HG03575 (cell line): ENCODE results near the gene JAKMIP2.
A peak's percentile ranks its signal among the peaks of the same experiment; 100 is the strongest.
"Not testable (repeated sequence)": the region's sequence is repeated elsewhere in the genome, so short reads cannot be mapped to it uniquely, and the experiment has no call there.

ENCODE experiments used
- ATAC-seq: cut with Tn5 transposase; IDR thresholded peaks from one replicate; pipeline ENCODE4 v1.9.1; 2021; ENCODE audit not compliant: unreplicated experiment, insufficient number of reproducible peaks, low FRiP score; ENCODE audit errors: extremely low read depth

Gene JAKMIP2

DNA sequence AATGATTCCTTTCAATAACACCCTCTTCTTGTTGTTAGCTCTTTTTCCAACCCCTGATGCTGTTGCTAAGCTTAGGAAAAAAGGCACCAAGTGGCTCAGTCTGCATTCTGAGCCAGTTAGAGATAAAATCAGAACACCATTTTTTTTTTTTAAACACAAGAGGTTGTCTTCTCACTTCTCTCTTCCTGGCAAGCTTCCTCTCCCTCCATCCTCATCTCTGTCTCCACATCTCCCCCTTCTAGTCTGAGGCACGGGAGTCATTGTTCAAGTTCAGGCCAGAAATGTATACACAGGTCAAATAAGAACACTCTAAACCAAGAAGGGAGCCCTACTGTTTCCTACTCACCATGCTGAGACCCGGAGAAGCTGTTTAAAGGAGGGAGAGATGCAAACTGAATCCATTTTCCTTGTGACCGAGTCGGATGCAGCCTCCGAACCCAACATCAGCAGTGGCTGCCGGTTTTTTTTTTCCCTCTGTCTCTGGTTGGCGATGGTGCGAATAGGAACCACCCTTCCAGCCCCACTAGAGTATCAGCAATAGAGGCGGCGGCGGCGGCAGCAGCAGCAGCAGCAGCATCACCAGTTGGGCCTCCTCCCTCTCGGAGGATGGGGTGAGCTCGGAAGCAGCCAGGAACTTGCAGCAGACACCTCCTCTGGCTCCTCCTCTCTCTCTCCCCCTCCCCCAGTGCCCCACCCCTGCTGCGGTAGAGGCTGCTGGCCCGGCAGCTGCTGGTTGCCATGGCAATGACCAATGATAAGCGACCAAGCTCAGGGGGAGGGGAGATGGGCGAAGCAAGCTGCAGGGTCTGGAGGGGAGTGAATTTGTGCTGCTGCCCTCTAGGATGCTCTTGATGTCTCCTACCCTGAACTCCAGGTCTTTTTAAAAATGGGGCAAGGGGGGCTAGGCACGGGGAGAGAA, at the start of gene JAKMIP2:
TSS of gene JAKMIP2 (minus strand) at position 619 of the 919 bp plus-strand sequence. CDS start 110,922 bp downstream, outside the sequence.
- ATAC-seq, result peak; percentile 72

GRCh38 chr5:147831465-147831864, 48.9 kb upstream of the JAKMIP2 start, which contains the start of gene SPINK1:
Gene SPINK1, minus strand, starts transcription at chr5:147831671. Its CDS starts 94 bp downstream, at chr5:147831577.
- no peak for ATAC-seq

GRCh38 chr5:147830035-147830434, 47.5 kb upstream of the JAKMIP2 start:
- ATAC-seq, result no peak

DNA sequence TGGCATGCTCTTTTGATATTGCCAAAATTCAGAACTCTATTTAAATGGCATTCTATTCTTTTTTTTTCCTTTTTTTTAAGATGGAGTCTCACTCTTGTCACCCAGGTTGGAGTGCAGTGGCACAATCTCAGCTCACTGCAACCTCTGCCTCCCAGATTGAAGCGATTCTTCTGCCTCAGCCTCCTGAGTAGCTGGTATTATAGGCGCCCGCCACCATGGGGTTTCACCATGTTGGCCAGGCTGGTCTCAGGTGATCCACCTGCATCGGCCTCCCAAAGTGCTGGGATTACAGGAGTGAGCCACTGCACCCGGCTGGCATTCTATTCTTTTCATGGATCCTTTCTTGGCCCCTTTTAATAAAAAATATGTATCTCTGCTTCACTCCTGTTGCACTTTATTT, 44.5 kb upstream of the JAKMIP2 start:
- ATAC-seq, result not testable (repeated sequence)

GRCh38 chr5:147826361-147826760, 43.8 kb upstream of the JAKMIP2 start:
- ATAC-seq, result no peak

DNA sequence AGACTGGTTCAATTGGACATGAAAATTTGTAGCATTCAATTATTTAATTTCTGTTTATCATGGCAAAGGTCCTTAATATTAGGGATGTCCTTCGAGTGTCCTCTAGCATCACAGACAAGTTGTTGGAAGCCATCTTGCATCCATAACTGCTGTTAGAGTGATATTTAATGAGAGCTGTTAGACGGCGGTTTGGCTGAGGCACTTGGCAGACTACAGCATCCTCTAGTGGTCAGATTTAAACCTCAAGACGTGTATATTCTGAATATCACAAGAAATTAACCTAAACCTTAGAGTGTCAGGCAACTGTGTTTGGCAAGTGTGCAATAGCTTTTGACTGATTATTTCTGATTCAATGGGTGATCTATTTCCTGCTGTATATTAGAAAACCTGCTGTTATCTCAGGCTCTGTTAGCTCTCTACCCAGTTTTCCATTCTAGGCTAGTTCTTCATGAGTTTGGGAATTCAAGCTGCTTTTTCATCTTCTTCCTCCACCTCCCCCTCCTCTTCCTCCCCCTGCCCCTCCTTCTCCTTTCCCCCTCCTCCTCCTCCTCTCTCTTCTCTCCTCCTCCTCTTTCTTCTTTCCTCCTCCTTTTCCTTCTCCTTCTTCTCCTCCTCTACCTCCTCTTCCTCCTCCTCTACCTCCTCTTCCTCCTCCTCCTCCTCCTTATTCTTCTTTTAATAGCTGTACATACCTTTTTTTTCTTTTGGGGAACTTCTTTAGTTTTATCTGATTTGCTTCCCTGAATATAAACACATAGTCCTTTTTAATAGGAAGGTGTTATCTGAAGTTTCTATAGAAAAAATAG, 40.4 kb upstream of the JAKMIP2 start:
- ATAC-seq, result peak; percentile 82

DNA sequence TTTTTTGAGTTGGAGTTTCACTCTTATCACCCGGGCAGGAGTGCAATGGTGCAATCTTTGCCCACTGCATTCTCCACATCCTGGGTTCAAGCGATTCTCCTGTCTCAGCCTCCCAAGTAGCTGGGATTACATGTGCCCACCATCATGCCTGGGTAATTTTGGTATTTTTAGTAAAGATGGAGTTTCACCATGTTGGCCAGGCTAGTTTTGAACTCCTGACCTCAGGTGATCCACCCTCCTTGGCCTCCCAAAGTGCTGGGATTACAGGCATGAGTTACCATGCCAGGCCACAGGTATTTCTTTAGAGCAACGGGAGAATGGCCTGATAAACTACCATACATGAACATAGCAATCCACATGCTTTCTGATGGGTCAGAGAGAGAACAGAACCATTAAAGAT, 39.7 kb upstream of the JAKMIP2 start:
- ATAC-seq, result not testable (repeated sequence)

GRCh38 chr5:147821766-147822165, 39.2 kb upstream of the JAKMIP2 start:
- ATAC-seq, result no peak

- ATAC-seq, result no peak
These were observed 36.8 kb upstream of the JAKMIP2 start for GRCh38 chr5:147819261-147819770.

GRCh38 chr5:147818290-147818689, 35.8 kb upstream of the JAKMIP2 start:
- ATAC-seq, result no peak

DNA sequence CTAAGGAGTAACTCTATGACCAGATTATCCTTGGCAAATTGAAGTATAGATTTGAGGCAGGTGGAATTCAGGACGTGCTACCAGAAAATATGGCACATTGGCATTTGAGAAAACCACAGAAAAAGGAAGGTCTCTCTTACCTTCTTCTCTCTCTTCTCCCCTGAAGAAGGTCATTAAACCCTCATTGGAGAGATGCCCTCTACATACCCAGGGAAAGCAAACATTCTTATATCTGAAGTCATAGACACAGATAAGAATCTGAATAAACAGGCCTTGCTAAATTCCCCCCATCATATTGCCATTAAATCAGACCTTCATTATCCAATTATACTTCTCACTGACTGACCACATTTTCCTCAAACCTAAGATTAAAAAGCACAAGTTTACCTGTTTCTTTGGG, 31.2 kb upstream of the JAKMIP2 start:
- no peak for ATAC-seq

GRCh38 chr5:147809830-147810666, 27.5 kb upstream of the JAKMIP2 start:
- no peak for ATAC-seq

DNA sequence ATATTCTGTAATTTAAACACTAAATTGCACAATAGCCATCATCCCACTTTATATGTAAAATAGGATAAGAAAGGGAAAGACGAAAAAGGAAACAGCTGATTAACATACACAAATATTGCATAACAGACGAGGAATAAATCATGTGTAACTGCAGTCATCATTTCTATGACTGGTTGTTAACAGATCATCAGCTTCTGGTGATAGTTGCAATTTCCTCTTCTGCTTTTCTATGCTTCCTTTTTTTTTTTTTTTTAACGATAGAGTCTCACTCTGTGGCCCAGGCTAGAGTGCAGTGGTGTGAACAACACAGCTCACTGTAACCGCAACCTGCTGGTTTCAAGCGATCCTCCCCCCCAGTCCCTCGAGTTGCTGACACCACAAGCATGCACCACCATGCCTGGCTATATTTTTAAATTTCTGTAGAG, 22.5 kb upstream of the JAKMIP2 start:
- peak; percentile 99 for ATAC-seq

DNA sequence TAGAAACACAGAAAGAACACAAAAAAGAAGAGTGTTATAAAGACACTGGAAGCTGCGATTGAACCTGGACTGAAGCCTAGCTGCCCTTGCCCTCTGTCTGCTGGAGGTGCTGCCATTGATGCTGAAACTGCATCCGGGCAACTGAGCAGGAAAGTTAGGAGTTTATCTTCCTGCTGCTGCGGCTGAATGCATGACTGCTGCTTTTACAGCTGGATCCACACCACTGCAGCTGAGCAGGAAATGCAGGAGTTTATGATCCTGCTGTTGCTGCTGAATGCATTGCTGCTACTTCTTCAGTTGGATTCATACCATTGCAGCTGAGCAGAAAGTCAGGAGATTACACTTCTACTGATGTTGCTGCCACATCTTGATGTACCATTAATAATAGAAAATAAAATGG, 21.8 kb upstream of the JAKMIP2 start:
- no peak for ATAC-seq

GRCh38 chr5:147803926-147804325, 21.4 kb upstream of the JAKMIP2 start:
- ATAC-seq, result no peak

GRCh38 chr5:147803161-147803560, 20.6 kb upstream of the JAKMIP2 start:
- not testable (repeated sequence) for ATAC-seq

DNA sequence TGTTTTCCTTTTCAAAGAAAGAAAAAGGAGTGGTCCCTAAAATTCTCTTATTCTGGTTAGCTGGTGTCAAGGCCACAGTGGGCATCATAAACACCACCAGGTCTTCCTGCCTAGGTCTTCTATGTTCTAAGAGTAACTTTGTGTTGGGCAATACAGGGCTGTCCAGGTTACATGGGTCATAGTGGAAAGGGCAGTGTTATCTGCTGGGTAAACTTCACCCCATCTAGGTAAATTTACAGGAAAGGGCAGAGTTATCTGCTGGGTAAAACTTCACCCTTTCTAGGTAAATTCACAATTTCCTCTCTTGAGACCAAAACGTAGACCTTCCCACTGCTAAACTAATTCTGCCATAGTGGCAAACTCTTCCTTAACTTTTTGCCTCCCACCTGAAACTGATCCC, 18.9 kb upstream of the JAKMIP2 start:
- ATAC-seq, result no peak

DNA sequence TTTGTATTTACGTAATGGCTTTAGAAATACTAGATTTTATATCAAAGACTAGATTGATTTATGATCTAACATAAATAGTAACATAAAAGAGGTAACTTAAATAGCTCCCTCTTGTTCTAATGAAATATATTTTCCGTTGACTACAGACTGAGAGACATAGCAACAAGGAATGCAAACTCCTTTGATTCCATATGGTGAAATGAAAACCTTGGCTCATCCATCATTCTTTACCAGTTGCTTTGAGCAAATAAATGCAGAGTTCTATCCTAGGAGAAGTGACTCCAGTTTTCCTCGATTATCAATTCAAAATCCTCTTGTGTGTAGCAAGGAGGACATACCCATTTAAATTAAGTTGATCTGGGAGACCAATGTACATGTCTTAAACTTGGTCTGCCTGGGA, 18.0 kb upstream of the JAKMIP2 start:
- ATAC-seq, result no peak
